ENCODE data around the gene HYKK.

The HYKK gene

GRCh38 chr15:78506971-78507830, at the start of gene HYKK:
Gene HYKK, plus strand, starts transcription at chr15:78507577. Its CDS starts 5,512 bp downstream, at chr15:78513089.
- Histone ChIP-seq H3F3A (ENCODE audit: insufficient read depth) (0 out of 2 replicates have a peak, but pooled peaks cover 8% of the 10 kb centered on the region), H3K9me3 (ENCODE audit: insufficient read depth, low read length) (no peaks in the 10 kb centered on the region), H3K36me3 (ENCODE audit: low read length) (no peaks in the 10 kb centered on the region), H2AFZ (ENCODE audit: low read depth, low read length, severe bottlenecking) (peak within 1 kb of the TSS; percentile 76), H3K4me2 (ENCODE audit: low read depth, low read length, poor library complexity, severe bottlenecking) (peak within 1 kb of the TSS; percentile 60), H3K27me3 (ENCODE audit: low read length) (no peaks in the 10 kb centered on the region), H3K9me2 (replicated peaks; ENCODE audit: insufficient read depth, low read length) (no peaks in the 10 kb centered on the region), H3K9ac (ENCODE audit: low read length) (peak within 1 kb of the TSS; percentile 57), H3K27ac (ENCODE audit: low read depth, low read length) (no peak within 1 kb of the TSS), H3K79me2 (ENCODE audit: insufficient read depth, low read length) (no peaks in the 10 kb centered on the region), H4K20me1 (ENCODE audit: low read depth, low read length) (no peaks in the 10 kb centered on the region), H3K4me3 (ENCODE audit: insufficient read depth, low read length, poor library complexity, severe bottlenecking) (peak within 1 kb of the TSS; percentile 59)
- TF ChIP-seq CTCF (IDR thresholded peaks at IDR 0.05; ENCODE audit: insufficient read depth, low read length, poor library complexity, severe bottlenecking), result no peak
- no peak for TF ChIP-seq EZH2phosphoT487 (conservative IDR thresholded peaks at IDR 0.05; ENCODE audit: low read length)

GRCh38 chr15:78460737-78461136, 46.6 kb upstream of the HYKK start:
- Histone ChIP-seq H2AFZ (ENCODE audit: low read depth, low read length, severe bottlenecking) (no peak overlapping the region), H4K20me1 (ENCODE audit: low read depth, low read length) (peaks cover 33% of the 10 kb centered on the region), H3K9me2 (replicated peaks; ENCODE audit: insufficient read depth, low read length) (no peaks in the 10 kb centered on the region), H3K27me3 (ENCODE audit: low read length) (no peaks in the 10 kb centered on the region), H3F3A (ENCODE audit: insufficient read depth) (0 out of 2 replicates have a peak, but pooled peaks cover 4% of the 10 kb centered on the region), H3K4me3 (ENCODE audit: insufficient read depth, low read length, poor library complexity, severe bottlenecking) (no peak overlapping the region), H3K4me2 (ENCODE audit: low read depth, low read length, poor library complexity, severe bottlenecking) (no peak overlapping the region), H3K79me2 (ENCODE audit: insufficient read depth, low read length) (peaks cover 74% of the 10 kb centered on the region), H3K36me3 (ENCODE audit: low read length) (peaks cover 28% of the 10 kb centered on the region; the same call in 1 of the 2 replicates), H3K9ac (ENCODE audit: low read length) (no peak overlapping the region), H3K9me3 (ENCODE audit: insufficient read depth, low read length) (no peaks in the 10 kb centered on the region), H3K27ac (ENCODE audit: low read depth, low read length) (no peak overlapping the region)
- TF ChIP-seq CTCF (IDR thresholded peaks at IDR 0.05; ENCODE audit: insufficient read depth, low read length, poor library complexity, severe bottlenecking), result no peak
- no peak for TF ChIP-seq EZH2phosphoT487 (conservative IDR thresholded peaks at IDR 0.05; ENCODE audit: low read length)

GRCh38 chr15:78461171-78461888, 46.0 kb upstream of the HYKK start:
- no peak overlapping the region for H2AFZ ChIP-seq (ENCODE audit: low read depth, low read length, severe bottlenecking)
- H3K9me3 ChIP-seq (ENCODE audit: insufficient read depth, low read length), result no peaks in the 10 kb centered on the region
- no peaks in the 10 kb centered on the region for H3K9me2 ChIP-seq (replicated peaks; ENCODE audit: insufficient read depth, low read length)
- H3K4me2 ChIP-seq (ENCODE audit: low read depth, low read length, poor library complexity, severe bottlenecking), result no peak overlapping the region
- TF ChIP-seq CTCF (IDR thresholded peaks at IDR 0.05; ENCODE audit: insufficient read depth, low read length, poor library complexity, severe bottlenecking) (no peak), EZH2phosphoT487 (conservative IDR thresholded peaks at IDR 0.05; ENCODE audit: low read length) (no peak)
- peaks cover 28% of the 10 kb centered on the region for H4K20me1 ChIP-seq (ENCODE audit: low read depth, low read length)
- no peaks in the 10 kb centered on the region for H3K27me3 ChIP-seq (ENCODE audit: low read length)
- peaks cover 69% of the 10 kb centered on the region for H3K79me2 ChIP-seq (ENCODE audit: insufficient read depth, low read length)
- H3K4me3 ChIP-seq (ENCODE audit: insufficient read depth, low read length, poor library complexity, severe bottlenecking), result no peak overlapping the region
- H3K27ac ChIP-seq (ENCODE audit: low read depth, low read length), result no peak overlapping the region
- H3K36me3 ChIP-seq (ENCODE audit: low read length), result peaks cover 34% of the 10 kb centered on the region; the same call in 1 of the 2 replicates
- no peak overlapping the region for H3K9ac ChIP-seq (ENCODE audit: low read length)
- 0 out of 2 replicates have a peak, but pooled peaks cover 2% of the 10 kb centered on the region for H3F3A ChIP-seq (ENCODE audit: insufficient read depth)

Data from SU-DHL-6 (cell line).